ENCODE data around the gene SPDEF. TPM values are rescaled to one million over a fixed set of nuclear protein-coding genes. Genes with fewer than 3 reads are reported as not detected.

The SPDEF gene
- total and polyA plus RNA-seq, 2 of the 13 experiments (the other 11 are each of a cell fraction or from before 2014, with no cell fraction given), result not detected

DNA sequence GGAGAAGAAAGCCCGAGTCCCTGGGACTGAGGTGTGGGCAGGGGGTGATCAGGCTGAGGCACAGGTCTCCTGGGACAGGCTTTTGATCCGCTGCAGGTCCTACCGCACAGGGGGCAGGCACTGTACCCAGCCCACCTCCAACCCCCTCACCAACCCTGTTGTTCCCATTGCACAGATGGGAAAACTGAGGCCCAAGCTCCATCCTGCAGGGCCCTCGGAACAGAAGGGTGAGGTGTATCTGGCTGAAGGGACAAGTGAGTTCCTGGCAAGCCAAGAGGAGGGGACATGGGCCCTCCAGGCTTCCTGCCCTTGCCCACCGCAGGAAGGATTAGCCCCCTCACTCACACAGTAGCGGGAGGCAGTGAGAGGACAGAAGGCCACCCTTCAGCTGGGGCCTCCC, 16.5 kb upstream of the SPDEF start:
- Histone ChIP-seq H3K4me3 (replicated peaks in 1 of 3; ENCODE audit: insufficient read depth in 1 of 3, low read depth in 2 of 3, low read length in 3 of 3) (no peak overlapping the region), H3K79me2 (ENCODE audit: insufficient read depth, low read length) (no peaks in the 10 kb centered on the region), H3K4me1 (ENCODE audit: insufficient read depth, low read length) (peaks cover 42% of the 10 kb centered on the region), H3K36me3 (replicated peaks in 1 of 2; ENCODE audit: control insufficient read depth in 1 of 2, insufficient read depth in 2 of 2, low read length in 2 of 2) (no peaks in the 10 kb centered on the region), H3K9ac (ENCODE audit: insufficient read depth, low read depth, low read length) (no peak overlapping the region), H2AFZ (ENCODE audit: low read length) (no peak overlapping the region), H3K9me3 (ENCODE audit: low read length) (no peaks in the 10 kb centered on the region), H3K4me2 (ENCODE audit: low read depth, low read length) (no peak overlapping the region), H3K27ac (ENCODE audit: extremely low read length, insufficient read depth, low read length) (no peak overlapping the region), H4K20me1 (ENCODE audit: insufficient read depth, low read length) (no peaks in the 10 kb centered on the region), H3K27me3 (ENCODE audit: control insufficient read depth in 1 of 2, insufficient read depth in 2 of 2, low read length in 2 of 2) (peaks cover 1 to 7% of the 10 kb centered on the region in 2 experiments; a peak in 2 of 5 replicates)
- intact Hi-C loops (cut with micrococcal nuclease; ENCODE audit: unreplicated experiment), result no loop called here
- CTCF ChIA-PET (ENCODE audit: low intra/inter-chr PET ratio, low total read pairs), result no interaction called here
- WGBS (ENCODE audit: low lambda C conversion rate), result 69% methylated on average over 6 of the region's 6 CpGs
- no TSS peak for BruUV-seq (replicated peaks)
- TF ChIP-seq, protein P1, sequence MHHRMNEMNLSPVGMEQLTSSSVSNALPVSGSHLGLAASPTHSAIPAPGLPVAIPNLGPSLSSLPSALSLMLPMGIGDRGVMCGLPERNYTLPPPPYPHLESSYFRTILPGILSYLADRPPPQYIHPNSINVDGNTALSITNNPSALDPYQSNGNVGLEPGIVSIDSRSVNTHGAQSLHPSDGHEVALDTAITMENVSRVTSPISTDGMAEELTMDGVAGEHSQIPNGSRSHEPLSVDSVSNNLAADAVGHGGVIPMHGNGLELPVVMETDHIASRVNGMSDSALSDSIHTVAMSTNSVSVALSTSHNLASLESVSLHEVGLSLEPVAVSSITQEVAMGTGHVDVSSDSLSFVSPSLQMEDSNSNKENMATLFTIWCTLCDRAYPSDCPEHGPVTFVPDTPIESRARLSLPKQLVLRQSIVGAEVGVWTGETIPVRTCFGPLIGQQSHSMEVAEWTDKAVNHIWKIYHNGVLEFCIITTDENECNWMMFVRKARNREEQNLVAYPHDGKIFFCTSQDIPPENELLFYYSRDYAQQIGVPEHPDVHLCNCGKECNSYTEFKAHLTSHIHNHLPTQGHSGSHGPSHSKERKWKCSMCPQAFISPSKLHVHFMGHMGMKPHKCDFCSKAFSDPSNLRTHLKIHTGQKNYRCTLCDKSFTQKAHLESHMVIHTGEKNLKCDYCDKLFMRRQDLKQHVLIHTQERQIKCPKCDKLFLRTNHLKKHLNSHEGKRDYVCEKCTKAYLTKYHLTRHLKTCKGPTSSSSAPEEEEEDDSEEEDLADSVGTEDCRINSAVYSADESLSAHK (CRISPR knock-in tag; IDR thresholded peaks at IDR 0.05; ENCODE audit: borderline replicate concordance), result no peak
- TF ChIP-seq HOMEZ (CRISPR knock-in tag; IDR thresholded peaks at IDR 0.05; ENCODE audit: low read depth) (no peak), ZMYM3 (CRISPR knock-in tag; IDR thresholded peaks at IDR 0.05) (peak; percentile 88), ZNF768 (CRISPR knock-in tag; IDR thresholded peaks at IDR 0.05) (peak; percentile 36), ZNF629 (CRISPR knock-in tag; conservative IDR thresholded peaks at IDR 0.05) (peak; percentile 97), ZXDC (CRISPR knock-in tag; IDR thresholded peaks at IDR 0.05) (no peak), KDM2A (CRISPR knock-in tag; IDR thresholded peaks at IDR 0.05; ENCODE audit: borderline replicate concordance, low read depth) (no peak)
- POLR2A ChIA-PET, result no interaction called here
- FAIRE-seq, result no peak
- in situ Hi-C loops (cut with HindIII; ENCODE audit: extremely low pct_ligation_motif_present, low pct_unique_long_range_greater_than_20kb), result no loop called here
- no peak for ATAC-seq
- no peak for DNase-seq (ENCODE audit: low spot score)

All from HepG2 (cell line).